OCI-LY1 (cell line): ENCODE data around the gene VSTM4.

ENCODE experiments used
- H2AFZ ChIP-seq: fragments of 200-600 bp; sonication (generic), shearing (Covaris generic); 2 replicates; pipeline ENCODE4 v1.6.0; 2014; ENCODE audit warnings: antibody characterized with exemption, mild to moderate bottlenecking, low read length
- H3F3A ChIP-seq: fragments of 200-600 bp; sonication (generic), shearing (Covaris generic); 2 replicates; pipeline ENCODE4 v1.6.0; 2014; ENCODE audit warnings: mild to moderate bottlenecking, antibody characterized with exemption, low read length, moderate library complexity; ENCODE audit not compliant: insufficient read depth
- H3K27ac ChIP-seq: fragments of 200-600 bp; sonication (generic); 2 replicates; pipeline ENCODE4 v1.5.1; 2014; ENCODE audit warnings: low read length, mixed run types, mild to moderate bottlenecking, low read depth; ENCODE audit not compliant: poor library complexity, severe bottlenecking
- H3K27me3 ChIP-seq: fragments of 200-600 bp; sonication (generic); 2 replicates; pipeline ENCODE4 v1.6.0; 2014; ENCODE audit warnings: antibody characterized with exemption, mild to moderate bottlenecking, low read length, moderate library complexity; ENCODE audit not compliant: insufficient read depth
- H3K36me3 ChIP-seq: fragments of 200-600 bp; sonication (generic); 2 replicates; pipeline ENCODE4 v1.6.1; 2014; ENCODE audit warnings: mild to moderate bottlenecking, antibody characterized with exemption, low read length, moderate library complexity, mixed read lengths; ENCODE audit not compliant: insufficient read depth
- H3K4me1 ChIP-seq: fragments of 200-600 bp; sonication (generic); 2 replicates; pipeline ENCODE4 v1.5.1; 2014; ENCODE audit warnings: mild to moderate bottlenecking, low read length, moderate library complexity; ENCODE audit not compliant: insufficient read depth, severe bottlenecking
- H3K4me2 ChIP-seq: fragments of 200-600 bp; sonication (generic), shearing (Covaris generic); 2 replicates; pipeline ENCODE4 v1.6.1; 2014; ENCODE audit warnings: low read length
- H3K4me3 ChIP-seq: fragments of 200-600 bp; sonication (generic); 2 replicates; pipeline ENCODE4 v1.5.1; 2014; ENCODE audit warnings: low read length, low read depth, mild to moderate bottlenecking, mixed read lengths; ENCODE audit not compliant: poor library complexity, severe bottlenecking
- H3K79me2 ChIP-seq: fragments of 200-600 bp; shearing (Covaris generic); 2 replicates; pipeline ENCODE4 v1.6.1; 2016; ENCODE audit warnings: mixed run types, low read length, mixed read lengths; ENCODE audit not compliant: insufficient read depth
- H3K9ac ChIP-seq: fragments of 200-600 bp; sonication (generic), shearing (Covaris generic); 2 replicates; pipeline ENCODE4 v1.6.1; 2014; ENCODE audit warnings: mild to moderate bottlenecking, low read length, mixed read lengths
- H3K9me2 ChIP-seq: fragments of 200-600 bp; sonication (generic), shearing (Covaris generic); 2 replicates; pipeline ENCODE4 v1.6.1; 2014; ENCODE audit warnings: low read depth, mild to moderate bottlenecking, low read length, mixed read lengths
- H3K9me3 ChIP-seq: fragments of 200-600 bp; shearing (Covaris generic); 2 replicates; pipeline ENCODE4 v1.6.1; 2014; ENCODE audit warnings: low read length, mixed read lengths
- H4K20me1 ChIP-seq: fragments of 200-600 bp; sonication (generic), shearing (Covaris generic); 2 replicates; pipeline ENCODE4 v1.6.0; 2016; ENCODE audit warnings: mild to moderate bottlenecking, low read length; ENCODE audit not compliant: insufficient read depth
- EZH2 ChIP-seq: fragments of 200-600 bp; sonication (generic), shearing (Covaris generic); IDR thresholded peaks from 2 replicates; pipeline ENCODE4 v1.8.0; 2017; ENCODE audit warnings: borderline replicate concordance, mixed run types, mild to moderate bottlenecking, antibody characterized with exemption, low read length, moderate library complexity, mixed read lengths
- TF ChIP-seq, protein P1 (sequence below): fragments of 200-600 bp; sonication (generic), shearing (Covaris generic); IDR thresholded peaks from 2 replicates; pipeline ENCODE4 v1.5.1; 2017; ENCODE audit warnings: mild to moderate bottlenecking, antibody characterized with exemption, low read length, moderate library complexity, mixed read lengths

Gene VSTM4

DNA sequence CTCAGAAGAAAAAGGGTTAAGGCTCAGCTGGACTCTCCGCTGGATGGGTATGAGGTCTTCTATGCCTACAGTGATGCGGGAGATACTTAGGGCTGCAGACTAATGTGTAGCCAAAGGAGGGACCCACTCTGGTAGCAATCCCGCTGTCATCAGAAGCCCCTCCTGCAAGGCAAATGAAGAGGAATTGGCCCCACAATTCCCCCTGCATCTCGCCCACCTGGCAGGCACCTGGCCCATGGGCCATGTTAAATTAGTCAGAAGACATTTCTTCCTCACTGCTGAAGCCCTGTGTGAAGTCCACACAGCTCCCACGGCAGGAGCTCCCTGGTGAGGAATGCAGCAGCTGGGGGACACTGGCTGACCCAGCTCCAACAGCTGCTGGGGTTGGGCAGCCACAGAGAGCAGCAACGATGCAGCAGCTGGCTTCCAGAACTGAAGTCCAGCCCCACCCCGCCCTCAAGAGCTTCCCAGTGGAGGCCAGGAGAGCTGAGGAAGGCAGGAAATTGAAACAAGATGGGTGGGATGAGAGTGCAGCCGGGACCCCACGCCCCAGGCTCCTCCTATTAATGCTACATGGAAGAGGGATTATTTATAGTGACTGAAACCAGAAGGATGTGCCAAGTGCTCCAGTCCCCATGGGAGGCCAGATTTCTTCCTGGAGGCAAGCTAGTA is 5.5 kb downstream of the VSTM4 start:
- H3K27ac ChIP-seq = no peak overlapping the region
- no peaks in the 10 kb centered on the region for H3K9me3 ChIP-seq
- TF ChIP-seq, protein P1, sequence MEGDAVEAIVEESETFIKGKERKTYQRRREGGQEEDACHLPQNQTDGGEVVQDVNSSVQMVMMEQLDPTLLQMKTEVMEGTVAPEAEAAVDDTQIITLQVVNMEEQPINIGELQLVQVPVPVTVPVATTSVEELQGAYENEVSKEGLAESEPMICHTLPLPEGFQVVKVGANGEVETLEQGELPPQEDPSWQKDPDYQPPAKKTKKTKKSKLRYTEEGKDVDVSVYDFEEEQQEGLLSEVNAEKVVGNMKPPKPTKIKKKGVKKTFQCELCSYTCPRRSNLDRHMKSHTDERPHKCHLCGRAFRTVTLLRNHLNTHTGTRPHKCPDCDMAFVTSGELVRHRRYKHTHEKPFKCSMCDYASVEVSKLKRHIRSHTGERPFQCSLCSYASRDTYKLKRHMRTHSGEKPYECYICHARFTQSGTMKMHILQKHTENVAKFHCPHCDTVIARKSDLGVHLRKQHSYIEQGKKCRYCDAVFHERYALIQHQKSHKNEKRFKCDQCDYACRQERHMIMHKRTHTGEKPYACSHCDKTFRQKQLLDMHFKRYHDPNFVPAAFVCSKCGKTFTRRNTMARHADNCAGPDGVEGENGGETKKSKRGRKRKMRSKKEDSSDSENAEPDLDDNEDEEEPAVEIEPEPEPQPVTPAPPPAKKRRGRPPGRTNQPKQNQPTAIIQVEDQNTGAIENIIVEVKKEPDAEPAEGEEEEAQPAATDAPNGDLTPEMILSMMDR = no peak
- H4K20me1 ChIP-seq = no peaks in the 10 kb centered on the region
- H3K9me2 ChIP-seq = no peaks in the 10 kb centered on the region
- H3K27me3 ChIP-seq = 0 out of 2 replicates have a peak, but pooled peaks cover 2% of the 10 kb centered on the region
- H2AFZ ChIP-seq = no peak overlapping the region
- no peaks in the 10 kb centered on the region for H3K4me1 ChIP-seq
- H3K36me3 ChIP-seq = no peaks in the 10 kb centered on the region
- H3K79me2 ChIP-seq = no peaks in the 10 kb centered on the region
- no peak overlapping the region for H3K4me3 ChIP-seq
- H3K9ac ChIP-seq = no peak overlapping the region
- no peak overlapping the region for H3K4me2 ChIP-seq
- no peaks in the 10 kb centered on the region for H3F3A ChIP-seq

- Histone ChIP-seq H3K9me2 (no peaks in the 10 kb centered on the region), H3K36me3 (no peaks in the 10 kb centered on the region), H3K4me3 (no peak overlapping the region), H3F3A (no peaks in the 10 kb centered on the region), H3K4me2 (no peak overlapping the region), H3K27me3 (no peaks in the 10 kb centered on the region), H3K9me3 (no peaks in the 10 kb centered on the region), H3K27ac (no peak overlapping the region), H4K20me1 (no peaks in the 10 kb centered on the region), H3K4me1 (no peaks in the 10 kb centered on the region), H3K9ac (no peak overlapping the region), H2AFZ (no peak overlapping the region), H3K79me2 (no peaks in the 10 kb centered on the region)
- TF ChIP-seq, protein P1 = no peak
- no peak for TF ChIP-seq EZH2
Observed at GRCh38 chr10:49108656-49109055, 6.7 kb downstream of the VSTM4 start.

DNA sequence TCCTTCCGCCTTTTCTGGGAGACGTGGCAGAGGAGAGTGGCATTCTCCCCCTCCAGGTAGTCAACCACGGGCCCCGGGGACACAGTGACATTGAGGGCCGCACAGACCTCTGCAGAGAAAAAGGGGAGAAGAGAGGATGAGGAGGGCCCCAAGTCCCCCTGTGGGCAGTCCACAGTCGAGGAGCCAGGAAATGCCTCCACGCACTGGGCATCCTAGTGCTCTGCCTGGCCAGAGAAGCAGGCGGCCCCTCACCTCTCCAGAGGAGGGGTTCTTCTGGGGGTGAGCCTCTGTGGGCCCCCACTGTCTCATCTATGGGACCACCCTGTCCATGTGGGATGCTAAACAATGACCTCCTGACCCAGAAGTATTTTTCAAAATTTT is 7.4 kb downstream of the VSTM4 start:
- H3K36me3 ChIP-seq = no peaks in the 10 kb centered on the region
- H2AFZ ChIP-seq = no peak overlapping the region
- H3K9ac ChIP-seq = no peak overlapping the region
- H3K27ac ChIP-seq = no peak overlapping the region
- TF ChIP-seq, protein P1 = no peak
- H3F3A ChIP-seq = no peaks in the 10 kb centered on the region
- H4K20me1 ChIP-seq = no peaks in the 10 kb centered on the region
- no peaks in the 10 kb centered on the region for H3K79me2 ChIP-seq
- no peaks in the 10 kb centered on the region for H3K4me1 ChIP-seq
- no peak overlapping the region for H3K4me3 ChIP-seq
- H3K9me3 ChIP-seq = no peaks in the 10 kb centered on the region
- no peaks in the 10 kb centered on the region for H3K9me2 ChIP-seq
- H3K27me3 ChIP-seq = no peaks in the 10 kb centered on the region
- H3K4me2 ChIP-seq = no peak overlapping the region
